DOHH2 (cell line): ENCODE data around the gene STK17A.

Source experiments
- EZH2phosphoT487 ChIP-seq: fragments of 200-600 bp; sonication (generic); IDR thresholded peaks from 2 replicates; pipeline ENCODE4 v1.6.1; 2017; ENCODE audit warnings: borderline replicate concordance, mild to moderate bottlenecking, antibody characterized with exemption, low read length, moderate library complexity, mixed read lengths
- TF ChIP-seq, protein P1 (sequence below): fragments of 200-600 bp; sonication (generic); IDR thresholded peaks from one replicate; pipeline ENCODE4 v1.5.1; 2014; ENCODE audit warnings: antibody characterized with exemption, mild to moderate bottlenecking, low read depth, low read length; ENCODE audit not compliant: poor library complexity, severe bottlenecking

- TF ChIP-seq, protein P1, sequence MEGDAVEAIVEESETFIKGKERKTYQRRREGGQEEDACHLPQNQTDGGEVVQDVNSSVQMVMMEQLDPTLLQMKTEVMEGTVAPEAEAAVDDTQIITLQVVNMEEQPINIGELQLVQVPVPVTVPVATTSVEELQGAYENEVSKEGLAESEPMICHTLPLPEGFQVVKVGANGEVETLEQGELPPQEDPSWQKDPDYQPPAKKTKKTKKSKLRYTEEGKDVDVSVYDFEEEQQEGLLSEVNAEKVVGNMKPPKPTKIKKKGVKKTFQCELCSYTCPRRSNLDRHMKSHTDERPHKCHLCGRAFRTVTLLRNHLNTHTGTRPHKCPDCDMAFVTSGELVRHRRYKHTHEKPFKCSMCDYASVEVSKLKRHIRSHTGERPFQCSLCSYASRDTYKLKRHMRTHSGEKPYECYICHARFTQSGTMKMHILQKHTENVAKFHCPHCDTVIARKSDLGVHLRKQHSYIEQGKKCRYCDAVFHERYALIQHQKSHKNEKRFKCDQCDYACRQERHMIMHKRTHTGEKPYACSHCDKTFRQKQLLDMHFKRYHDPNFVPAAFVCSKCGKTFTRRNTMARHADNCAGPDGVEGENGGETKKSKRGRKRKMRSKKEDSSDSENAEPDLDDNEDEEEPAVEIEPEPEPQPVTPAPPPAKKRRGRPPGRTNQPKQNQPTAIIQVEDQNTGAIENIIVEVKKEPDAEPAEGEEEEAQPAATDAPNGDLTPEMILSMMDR, result no peak
- TF ChIP-seq EZH2phosphoT487, result no peak
Measured at GRCh38 chr7:43640679-43641078, 57.8 kb downstream of the STK17A start.
